Smooth muscle cell of the pulmonary artery (primary cell): ENCODE measurements around the gene PCDHB12. TPM values are rescaled to one million over a fixed set of nuclear protein-coding genes. Genes with fewer than 3 reads are reported as not detected.

ENCODE experiments used
- total RNA-seq: library from RNA; depleted of rRNA; stranded (reverse); fragments of >200 nt; gene quantifications from 2 replicates; pipeline ENCODE4 v1.2.3, GENCODE V29; 2014

PCDHB12 gene
- total RNA-seq = 0.26 and 0.46 TPM in 2 replicates

DNA sequence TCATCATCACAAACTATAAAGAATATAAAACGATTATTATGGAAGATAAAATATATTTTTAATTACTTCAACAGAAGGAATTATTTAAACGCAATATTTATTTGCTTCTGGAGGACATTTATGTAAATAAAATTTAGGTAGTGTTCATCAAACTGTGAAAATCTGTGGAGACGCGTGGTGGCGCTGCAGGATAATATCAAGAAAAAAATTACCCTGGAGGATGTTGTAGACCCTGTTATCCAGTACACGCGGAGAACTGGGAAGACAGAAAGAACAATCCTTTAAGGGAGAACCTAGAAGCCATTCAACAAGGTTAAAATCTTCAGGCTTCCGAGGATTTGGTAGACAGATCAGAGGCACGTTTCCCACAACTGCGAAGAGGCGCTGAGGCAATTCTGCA, at the start of gene PCDHB12:
Gene PCDHB12, plus strand, starts transcription at position 242 of the 400 bp plus-strand sequence. CDS start 189 bp downstream, outside the sequence.

DNA sequence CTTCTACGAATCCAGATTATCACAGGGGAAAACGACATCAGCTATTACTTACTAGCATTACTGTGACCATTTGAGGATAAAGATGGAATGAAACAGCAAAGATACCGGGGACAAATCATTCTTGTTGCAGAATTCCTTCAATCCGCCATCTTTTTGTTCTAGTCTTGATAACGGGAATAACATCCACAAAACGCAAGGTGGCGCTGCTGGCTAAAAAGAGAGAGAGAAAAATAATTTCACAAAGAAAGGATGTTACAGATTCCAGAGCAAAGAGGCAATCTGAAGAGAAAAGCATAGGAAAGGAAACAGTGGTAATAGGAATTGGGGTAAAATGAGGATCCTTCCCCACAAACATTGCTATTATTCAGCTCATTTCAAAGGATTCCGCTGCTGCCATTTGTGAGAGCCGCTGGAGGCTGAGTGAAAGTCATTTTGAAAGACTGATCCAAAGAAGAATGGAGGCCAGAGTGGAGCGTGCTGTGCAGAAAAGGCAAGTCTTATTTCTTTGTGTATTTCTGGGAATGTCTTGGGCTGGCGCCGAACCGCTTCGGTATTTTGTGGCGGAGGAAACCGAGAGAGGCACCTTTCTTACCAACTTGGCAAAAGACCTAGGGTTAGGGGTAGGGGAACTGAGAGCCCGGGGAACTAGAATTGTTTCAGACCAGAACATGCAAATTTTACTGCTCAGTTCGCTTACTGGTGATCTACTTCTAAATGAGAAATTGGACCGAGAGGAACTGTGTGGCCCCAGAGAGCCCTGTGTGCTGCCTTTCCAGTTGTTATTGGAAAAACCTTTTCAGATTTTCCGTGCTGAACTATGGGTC, 35.9 kb upstream of the PCDHB12 start, which contains the start of gene PCDHB7:
Gene PCDHB7, plus strand, starts transcription at position 264 of the 824 bp plus-strand sequence. Its CDS starts 192 bp downstream, at position 456.

DNA sequence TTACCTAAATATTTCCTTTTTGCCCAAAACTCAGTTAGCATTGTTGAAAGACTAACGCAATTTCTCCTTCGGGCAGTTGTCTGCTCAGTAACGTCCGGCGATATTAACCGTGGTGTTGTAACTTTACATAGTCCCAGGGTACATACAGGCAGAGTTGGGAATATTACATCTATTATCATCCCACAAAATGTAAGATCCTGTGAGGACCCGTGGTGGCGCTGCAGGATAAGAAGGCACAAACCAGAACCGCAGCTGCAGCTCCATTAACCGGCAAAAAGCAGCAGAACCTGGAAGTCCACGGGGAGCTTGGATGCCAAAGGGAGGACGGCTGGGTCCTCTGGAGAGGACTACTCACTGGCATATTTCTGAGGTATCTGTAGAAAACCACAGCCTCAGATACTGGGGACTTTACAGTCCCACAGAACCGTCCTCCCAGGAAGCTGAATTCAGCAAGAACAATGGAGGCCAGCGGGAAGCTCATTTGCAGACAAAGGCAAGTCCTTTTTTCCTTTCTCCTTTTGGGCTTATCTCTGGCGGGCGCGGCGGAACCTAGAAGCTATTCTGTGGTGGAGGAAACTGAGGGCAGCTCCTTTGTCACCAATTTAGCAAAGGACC, 30.8 kb upstream of the PCDHB12 start, which contains the start of gene PCDHB8:
Gene PCDHB8, plus strand, starts transcription at position 214 of the 615 bp plus-strand sequence. Its CDS starts 245 bp downstream, at position 459.

DNA sequence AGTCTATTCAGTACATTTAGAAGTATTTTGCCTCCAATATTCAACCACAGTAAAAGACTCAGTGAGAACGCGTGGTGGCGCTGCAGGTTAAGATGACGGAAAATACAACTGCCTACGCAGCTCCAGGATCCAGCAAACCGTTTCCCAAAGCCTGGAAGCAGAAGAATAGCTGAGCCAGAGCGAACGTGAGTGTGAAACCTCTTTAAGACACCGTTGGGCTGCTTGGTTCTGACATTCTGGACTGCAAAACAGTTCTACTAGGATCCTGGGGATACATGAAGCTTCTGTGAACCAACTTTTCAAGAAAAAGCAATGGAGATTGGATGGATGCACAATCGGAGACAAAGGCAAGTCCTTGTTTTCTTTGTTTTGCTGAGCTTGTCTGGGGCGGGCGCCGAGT, 26.3 kb upstream of the PCDHB12 start, which contains the start of gene PCDHB16:
Gene PCDHB16, plus strand, starts transcription at position 140 of the 400 bp plus-strand sequence. Its CDS starts 173 bp downstream, at position 313.

DNA sequence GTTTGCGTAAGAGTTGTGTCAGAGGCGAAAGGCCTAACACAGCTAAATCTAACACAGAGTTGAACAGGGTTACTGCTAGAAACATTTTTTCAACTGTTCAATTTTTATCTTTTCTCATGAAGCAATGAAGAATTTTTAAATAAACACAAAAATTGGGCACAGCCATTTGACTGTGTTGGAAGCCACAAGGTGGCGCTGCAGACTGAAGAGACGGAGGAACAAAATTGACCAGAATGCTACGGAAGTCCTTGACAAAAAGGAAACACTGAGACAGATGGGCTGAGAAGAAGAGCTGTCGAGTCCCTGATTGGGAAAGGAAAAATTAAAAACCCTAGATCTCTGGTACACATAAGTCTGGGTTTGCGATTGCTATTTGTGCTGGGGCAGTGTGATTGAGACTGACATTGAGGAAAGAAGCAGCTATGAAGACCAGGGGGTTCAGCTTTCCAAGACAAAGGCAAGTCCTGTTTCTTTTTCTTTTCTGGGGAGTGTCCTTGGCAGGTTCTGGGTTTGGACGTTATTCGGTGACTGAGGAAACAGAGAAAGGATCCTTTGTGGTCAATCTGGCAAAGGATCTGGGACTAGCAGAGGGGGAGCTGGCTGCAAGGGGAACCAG, 21.5 kb upstream of the PCDHB12 start, which contains the start of gene PCDHB9:
Gene PCDHB9, plus strand, starts transcription at position 265 of the 616 bp plus-strand sequence. Its CDS starts 158 bp downstream, at position 423.

DNA sequence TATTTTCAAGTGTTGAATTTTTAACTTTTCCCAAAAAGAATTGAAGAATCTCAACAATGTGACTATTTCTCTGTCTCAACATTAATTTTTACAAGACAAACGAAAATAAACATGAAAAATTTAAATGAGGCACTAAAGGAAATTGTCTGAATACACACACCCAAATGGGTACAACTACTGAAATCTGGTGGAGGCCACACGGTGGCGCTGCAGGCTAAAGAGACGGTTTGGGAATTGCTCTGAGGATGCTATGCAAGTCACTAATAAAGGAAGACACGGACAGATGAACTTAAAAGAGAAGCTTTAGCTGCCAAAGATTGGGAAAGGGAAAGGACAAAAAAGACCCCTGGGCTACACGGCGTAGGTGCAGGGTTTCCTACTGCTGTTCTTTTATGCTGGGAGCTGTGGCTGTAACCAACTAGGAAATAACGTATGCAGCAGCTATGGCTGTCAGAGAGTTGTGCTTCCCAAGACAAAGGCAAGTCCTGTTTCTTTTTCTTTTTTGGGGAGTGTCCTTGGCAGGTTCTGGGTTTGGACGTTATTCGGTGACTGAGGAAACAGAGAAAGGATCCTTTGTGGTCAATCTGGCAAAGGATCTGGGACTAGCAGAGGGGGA, 16.3 kb upstream of the PCDHB12 start, which contains the start of gene PCDHB10:
Gene PCDHB10, plus strand, starts transcription at position 244 of the 616 bp plus-strand sequence. Its CDS starts 200 bp downstream, at position 444.

DNA sequence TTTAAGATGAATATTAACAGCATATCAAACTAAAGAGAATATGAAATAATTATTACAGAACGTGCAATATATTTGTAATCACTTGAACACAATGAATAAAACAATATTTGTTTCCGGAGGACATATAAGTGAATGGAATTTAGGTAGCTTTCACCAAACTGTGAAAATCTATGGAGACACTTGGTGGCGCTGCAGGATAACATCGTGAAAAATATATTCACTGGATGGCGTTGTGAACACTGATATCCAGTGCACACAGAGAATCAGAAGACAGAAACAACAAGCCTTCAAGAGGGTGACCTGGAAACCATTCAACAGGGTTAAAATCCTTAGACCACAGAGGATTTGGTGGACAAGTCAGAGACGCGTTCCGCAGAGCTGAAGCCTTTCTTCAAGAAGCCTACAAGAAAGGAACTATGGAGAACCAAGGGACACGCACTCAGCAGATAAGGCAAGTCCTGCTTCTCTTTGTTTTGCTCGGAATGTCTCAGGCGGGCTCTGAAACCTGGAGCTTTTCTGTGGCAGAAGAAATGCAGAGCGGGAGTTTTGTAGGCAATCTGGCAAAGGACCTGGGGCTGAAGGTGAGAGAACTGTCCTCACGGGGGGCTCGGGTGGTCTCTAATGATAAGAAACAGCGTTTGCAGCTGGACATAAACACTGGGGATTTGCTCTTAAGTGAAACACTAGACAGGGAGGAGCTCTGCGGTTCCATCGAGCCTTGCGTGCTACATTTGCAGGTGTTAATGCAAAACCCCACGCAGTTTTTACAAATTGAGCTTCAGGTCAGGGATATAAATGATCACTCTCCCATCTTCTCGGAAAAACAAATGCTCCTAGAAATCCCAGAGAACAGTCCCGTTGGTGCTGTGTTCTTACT, 8.9 kb upstream of the PCDHB12 start, which contains the start of gene PCDHB11:
Gene PCDHB11, plus strand, starts transcription at position 269 of the 877 bp plus-strand sequence. Its CDS starts 148 bp downstream, at position 417.

DNA sequence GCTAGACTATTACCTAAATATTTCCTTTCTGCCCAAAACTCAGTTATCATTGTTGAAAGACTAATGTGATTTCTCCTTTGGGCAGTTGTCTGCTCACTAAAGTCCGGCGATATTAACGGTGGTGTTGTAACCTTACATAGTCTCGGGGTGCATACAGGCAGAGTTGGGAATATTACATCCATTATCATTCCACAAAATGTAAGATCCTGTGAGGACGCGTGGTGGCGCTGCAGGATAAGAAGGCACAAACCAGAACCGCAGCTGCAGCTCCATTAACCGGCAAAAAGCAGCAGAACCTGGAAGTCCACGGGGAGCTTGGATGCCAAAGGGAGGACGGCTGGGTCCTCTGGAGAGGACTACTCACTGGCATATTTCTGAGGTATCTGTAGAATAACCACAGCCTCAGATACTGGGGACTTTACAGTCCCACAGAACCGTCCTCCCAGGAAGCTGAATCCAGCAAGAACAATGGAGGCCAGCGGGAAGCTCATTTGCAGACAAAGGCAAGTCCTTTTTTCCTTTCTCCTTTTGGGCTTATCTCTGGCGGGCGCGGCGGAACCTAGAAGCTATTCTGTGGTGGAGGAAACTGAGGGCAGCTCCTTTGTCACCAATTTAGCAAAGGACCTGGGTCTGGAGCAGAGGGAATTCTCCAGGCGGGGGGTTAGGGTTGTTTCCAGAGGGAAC, 5.3 kb downstream of the PCDHB12 start, which contains the start of gene PCDHB13:
Gene PCDHB13, plus strand, starts transcription at position 264 of the 684 bp plus-strand sequence. Its CDS starts 205 bp downstream, at position 469.

DNA sequence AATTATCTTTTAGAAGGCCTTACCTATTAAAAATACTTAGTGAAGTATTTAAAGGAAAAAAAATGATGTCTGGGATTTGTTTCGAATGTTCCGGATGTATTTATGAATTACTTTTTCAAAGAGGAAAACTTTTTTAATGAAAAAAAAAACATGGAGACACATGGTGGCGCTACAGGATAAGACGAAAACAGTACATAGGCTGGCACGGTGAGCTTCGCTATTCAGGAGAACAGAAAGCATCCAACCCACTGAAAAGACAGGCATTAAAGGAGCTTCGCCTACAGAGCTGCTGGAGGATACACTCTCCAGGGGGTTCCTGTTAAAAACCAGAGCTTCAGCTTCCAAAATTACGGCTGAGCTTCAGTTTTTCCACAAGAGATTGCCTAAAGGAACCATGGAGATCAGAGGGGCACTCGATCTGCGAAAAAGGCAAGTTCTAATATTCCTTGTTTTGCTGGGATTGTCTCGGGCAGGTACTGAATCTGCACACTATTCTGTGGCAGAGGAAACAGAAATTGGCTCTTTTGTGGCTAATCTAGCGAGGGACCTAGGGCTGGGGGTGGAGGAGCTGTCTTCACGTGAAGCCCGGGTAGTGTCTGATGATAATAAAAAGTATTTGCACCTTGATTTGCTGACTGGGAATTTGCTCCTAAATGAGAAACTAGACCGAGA, 14.7 kb downstream of the PCDHB12 start, which contains the start of gene PCDHB14:
Gene PCDHB14, plus strand, starts transcription at position 232 of the 672 bp plus-strand sequence. Its CDS starts 163 bp downstream, at position 395.

DNA sequence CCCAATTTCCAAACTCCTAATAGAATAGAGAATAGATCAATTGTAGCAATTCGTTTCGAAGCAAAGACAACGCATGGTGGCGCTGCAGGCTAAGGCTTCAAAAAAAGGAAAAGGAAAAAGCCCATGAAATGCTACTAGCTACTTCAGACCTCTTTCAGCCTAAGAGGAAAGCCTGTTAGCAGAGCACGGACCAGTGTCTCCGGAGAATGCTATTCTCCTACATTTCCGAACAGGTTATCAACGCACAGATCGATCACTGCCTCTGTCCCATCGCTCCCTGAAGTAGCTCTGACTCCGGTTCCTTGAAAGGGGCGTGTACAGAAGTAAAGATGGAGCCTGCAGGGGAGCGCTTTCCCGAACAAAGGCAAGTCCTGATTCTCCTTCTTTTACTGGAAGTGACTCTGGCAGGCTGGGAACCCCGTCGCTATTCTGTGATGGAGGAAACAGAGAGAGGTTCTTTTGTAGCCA, 36.8 kb downstream of the PCDHB12 start, which contains the start of gene PCDHB15:
Gene PCDHB15, plus strand, starts transcription at position 146 of the 468 bp plus-strand sequence. Its CDS starts 184 bp downstream, at position 330.

Other genes starting within 250 kb of the PCDHB12 start
- gene PCDHAC2, start 242.2 kb upstream of the PCDHB12 start, total RNA-seq = 0.43 and 1.3 TPM in 2 replicates
- not detected in 2 replicates for gene PCDHB1, start 157.3 kb upstream of the PCDHB12 start, total RNA-seq
- 3.6 and 4.4 TPM in 2 replicates for gene PCDHB2, start 114.1 kb upstream of the PCDHB12 start, total RNA-seq
- 0.79 and 1.6 TPM in 2 replicates for gene PCDHB3, start 108.2 kb upstream of the PCDHB12 start, total RNA-seq
- 0.20 and 0.59 TPM in 2 replicates for gene PCDHB4, start 86.9 kb upstream of the PCDHB12 start, total RNA-seq
- gene PCDHB5, start 73.5 kb upstream of the PCDHB12 start, total RNA-seq = 0.36 and 2.2 TPM in 2 replicates
- 0.20 and 0.36 TPM in 2 replicates for gene PCDHB6, start 58.7 kb upstream of the PCDHB12 start, total RNA-seq
- gene PCDHB7, start 36.1 kb upstream of the PCDHB12 start, total RNA-seq = 0.33 and 1.1 TPM in 2 replicates
- gene PCDHB8, start 30.9 kb upstream of the PCDHB12 start, total RNA-seq = 0.26 and 1.3 TPM in 2 replicates
- 0.50 and 0.59 TPM in 2 replicates for gene PCDHB16, start 26.3 kb upstream of the PCDHB12 start, total RNA-seq
- 0.40 and 0.59 TPM in 2 replicates for gene PCDHB9, start 21.6 kb upstream of the PCDHB12 start, total RNA-seq
- 0.79 and 1.4 TPM in 2 replicates for gene PCDHB10, start 16.4 kb upstream of the PCDHB12 start, total RNA-seq
- gene PCDHB11, start 9.1 kb upstream of the PCDHB12 start, total RNA-seq = 0.69 and 0.85 TPM in 2 replicates
- 0.59 and 1.8 TPM in 2 replicates for gene PCDHB13, start 5.2 kb downstream of the PCDHB12 start, total RNA-seq
- gene PCDHB14, start 14.6 kb downstream of the PCDHB12 start, total RNA-seq = 1.6 and 2.1 TPM in 2 replicates
- gene PCDHB15, start 36.7 kb downstream of the PCDHB12 start, total RNA-seq = 0.59 and 0.91 TPM in 2 replicates
- 0.13 and 0.26 TPM in 2 replicates for gene SLC25A2, start 95.3 kb downstream of the PCDHB12 start, total RNA-seq
- 56.6 and 69.0 TPM in 2 replicates for gene TAF7, start 112.1 kb downstream of the PCDHB12 start, total RNA-seq
- 1.2 and 1.4 TPM in 2 replicates for gene PCDHGA1, start 121.8 kb downstream of the PCDHB12 start, total RNA-seq
- 2.8 and 4.2 TPM in 2 replicates for gene PCDHGA2, start 130.0 kb downstream of the PCDHB12 start, total RNA-seq
- gene PCDHGA3, start 135.1 kb downstream of the PCDHB12 start, total RNA-seq = 0.79 and 3.0 TPM in 2 replicates
- gene PCDHGB1, start 141.4 kb downstream of the PCDHB12 start, total RNA-seq = 2.2 and 3.8 TPM in 2 replicates
- gene PCDHGA4, start 146.3 kb downstream of the PCDHB12 start, total RNA-seq = 11.6 and 16.9 TPM in 2 replicates
- 3.2 and 3.9 TPM in 2 replicates for gene PCDHGB2, start 151.3 kb downstream of the PCDHB12 start, total RNA-seq
- gene PCDHGA5, start 155.4 kb downstream of the PCDHB12 start, total RNA-seq = 1.8 and 2.3 TPM in 2 replicates
- gene PCDHGB3, start 161.5 kb downstream of the PCDHB12 start, total RNA-seq = 7.8 and 8.1 TPM in 2 replicates
- gene PCDHGA6, start 165.2 kb downstream of the PCDHB12 start, total RNA-seq = 5.3 and 6.7 TPM in 2 replicates
- 6.9 and 10.3 TPM in 2 replicates for gene PCDHGA7, start 174.0 kb downstream of the PCDHB12 start, total RNA-seq
- 26.1 and 54.1 TPM in 2 replicates for gene PCDHGB4, start 179.0 kb downstream of the PCDHB12 start, total RNA-seq
- gene PCDHGA8, start 183.9 kb downstream of the PCDHB12 start, total RNA-seq = 4.0 and 4.3 TPM in 2 replicates
- gene PCDHGB5, start 189.2 kb downstream of the PCDHB12 start, total RNA-seq = 34.3 and 47.0 TPM in 2 replicates
- gene PCDHGA9, start 194.1 kb downstream of the PCDHB12 start, total RNA-seq = 5.2 and 5.5 TPM in 2 replicates
- gene PCDHGB6, start 199.3 kb downstream of the PCDHB12 start, total RNA-seq = 3.9 and 4.8 TPM in 2 replicates
- 8.3 and 9.4 TPM in 2 replicates for gene PCDHGA10, start 204.3 kb downstream of the PCDHB12 start, total RNA-seq
- 13.8 and 14.7 TPM in 2 replicates for gene PCDHGB7, start 209.0 kb downstream of the PCDHB12 start, total RNA-seq
- gene PCDHGA11, start 212.3 kb downstream of the PCDHB12 start, total RNA-seq = 20.6 and 27.7 TPM in 2 replicates
- gene PCDHGA12, start 221.8 kb downstream of the PCDHB12 start, total RNA-seq = 40.2 and 46.0 TPM in 2 replicates